KMS-11 (cell line): ENCODE results near the gene PRKAG3.

Source experiments
- H2AFZ ChIP-seq: fragments of 200-600 bp; sonication (generic); 2 replicates; pipeline ENCODE4 v1.6.1; 2016; ENCODE audit warnings: antibody characterized with exemption, mixed run types, low read depth
- H3K27ac ChIP-seq: fragments of 200-600 bp; sonication (generic); 2 replicates; pipeline ENCODE4 v1.6.1; 2016; ENCODE audit warnings: mild to moderate bottlenecking, mixed run types
- H3K27me3 ChIP-seq: fragments of 200-600 bp; sonication (generic); 2 replicates; pipeline ENCODE4 v1.6.1; 2017; ENCODE audit warnings: mild to moderate bottlenecking, low read depth, mixed run types, moderate library complexity; ENCODE audit not compliant: insufficient read depth
- H3K36me3 ChIP-seq: fragments of 200-600 bp; sonication (generic); 2 replicates; pipeline ENCODE4 v1.6.1; 2017; ENCODE audit warnings: mild to moderate bottlenecking, mixed run types; ENCODE audit not compliant: insufficient read depth
- H3K4me1 ChIP-seq: fragments of 200-600 bp; sonication (generic); 2 replicates; pipeline ENCODE4 v1.6.1; 2016; ENCODE audit warnings: mild to moderate bottlenecking, low read depth, mixed run types; ENCODE audit not compliant: poor library complexity, severe bottlenecking
- H3K4me2 ChIP-seq: fragments of 200-600 bp; sonication (generic); 2 replicates; pipeline ENCODE4 v1.7.0; 2016; ENCODE audit warnings: mild to moderate bottlenecking, mixed run types
- H3K4me3 ChIP-seq: fragments of 200-600 bp; sonication (generic); IDR thresholded peaks from 2 replicates; pipeline ENCODE4 v1.6.1; 2017; ENCODE audit warnings: low read depth, low read length, mixed read lengths; ENCODE audit not compliant: insufficient read depth
- H3K79me2 ChIP-seq: fragments of 200-600 bp; sonication (generic); 2 replicates; pipeline ENCODE4 v1.6.1; 2016; ENCODE audit warnings: low read depth, mixed run types; ENCODE audit not compliant: insufficient read depth
- H3K9ac ChIP-seq: fragments of 200-600 bp; sonication (generic); 2 replicates; pipeline ENCODE4 v1.6.1; 2016; ENCODE audit warnings: mild to moderate bottlenecking, mixed run types
- H4K20me1 ChIP-seq: fragments of 200-600 bp; sonication (generic); 2 replicates; pipeline ENCODE4 v1.6.1; 2016; ENCODE audit warnings: mild to moderate bottlenecking, mixed run types; ENCODE audit not compliant: insufficient read depth
- CTCF ChIP-seq: fragments of 200-600 bp; sonication (generic); conservative IDR thresholded peaks from 2 replicates; pipeline ENCODE4 v1.6.1; 2017; ENCODE audit warnings: low read depth, mild to moderate bottlenecking, antibody characterized with exemption, low read length, moderate library complexity, mixed read lengths

Gene PRKAG3

DNA sequence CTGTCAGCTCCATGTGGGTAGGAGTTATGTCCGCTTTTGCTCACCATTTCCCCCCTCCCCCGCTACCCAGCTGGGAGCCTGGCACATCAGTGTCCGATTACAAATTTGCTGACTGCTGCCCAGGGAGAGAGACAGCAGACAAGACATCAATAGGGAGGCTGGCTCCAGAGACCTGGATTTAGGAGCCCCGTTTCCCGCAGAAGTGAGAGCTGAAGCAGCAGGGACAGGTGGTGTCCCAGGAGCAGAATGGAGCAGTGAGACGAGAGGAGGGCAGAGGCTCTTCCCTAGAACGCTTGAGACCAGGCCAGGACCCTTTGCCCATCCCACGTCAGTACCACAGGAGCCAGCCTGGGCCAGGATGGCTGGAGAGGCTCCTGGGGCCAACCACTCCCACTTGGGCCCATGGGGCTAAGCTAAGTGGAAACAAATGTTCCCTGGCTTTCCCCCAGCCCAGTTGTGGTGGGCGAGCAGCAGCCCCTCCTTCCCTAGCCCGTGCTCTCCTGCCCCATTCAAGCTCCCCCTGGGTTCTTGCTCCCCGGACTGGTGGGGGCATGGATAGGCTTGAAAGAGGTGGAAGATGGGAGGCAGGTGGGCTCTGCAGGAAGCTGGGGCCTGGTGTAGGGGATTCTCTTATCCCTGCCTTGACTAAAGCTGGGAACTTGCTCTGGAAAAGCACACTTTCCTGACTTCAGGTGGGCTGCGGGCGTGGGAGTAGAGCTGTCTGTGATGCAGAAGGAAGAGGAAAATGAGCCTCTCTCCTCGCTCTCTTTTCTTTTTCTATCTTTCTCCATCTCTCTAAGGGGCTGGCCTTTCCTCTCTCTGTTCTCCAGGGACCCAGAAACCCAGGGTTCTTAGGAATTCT, 23.9 kb upstream of the PRKAG3 start:
- peaks cover 41% of the 10 kb centered on the region for H3K27me3 ChIP-seq
- H3K36me3 ChIP-seq = no peaks in the 10 kb centered on the region
- no peak overlapping the region for H3K9ac ChIP-seq
- H3K4me2 ChIP-seq = no peak overlapping the region
- no peak overlapping the region for H2AFZ ChIP-seq
- H4K20me1 ChIP-seq = no peaks in the 10 kb centered on the region
- H3K4me1 ChIP-seq = peaks cover 8% of the 10 kb centered on the region
- no peak overlapping the region for H3K4me3 ChIP-seq
- H3K27ac ChIP-seq = no peak overlapping the region
- no peak for TF ChIP-seq CTCF
- no peaks in the 10 kb centered on the region for H3K79me2 ChIP-seq

- H3K4me2 ChIP-seq = no peak overlapping the region
- peaks cover 8% of the 10 kb centered on the region for H3K4me1 ChIP-seq
- H4K20me1 ChIP-seq = no peaks in the 10 kb centered on the region
- H3K27me3 ChIP-seq = peaks cover 34% of the 10 kb centered on the region
- no peak for TF ChIP-seq CTCF
- H3K4me3 ChIP-seq = no peak overlapping the region
- no peak overlapping the region for H3K27ac ChIP-seq
- no peaks in the 10 kb centered on the region for H3K36me3 ChIP-seq
- H2AFZ ChIP-seq = no peak overlapping the region
- H3K79me2 ChIP-seq = no peaks in the 10 kb centered on the region
- H3K9ac ChIP-seq = no peak overlapping the region
These were observed 23.3 kb upstream of the PRKAG3 start for GRCh38 chr2:218854860-218855259.

- H3K36me3 ChIP-seq = no peaks in the 10 kb centered on the region
- H3K4me3 ChIP-seq = no peak overlapping the region
- H3K27ac ChIP-seq = no peak overlapping the region
- H4K20me1 ChIP-seq = no peaks in the 10 kb centered on the region
- peaks cover 8% of the 10 kb centered on the region for H3K4me1 ChIP-seq
- no peak overlapping the region for H3K4me2 ChIP-seq
- H3K27me3 ChIP-seq = peaks cover 28% of the 10 kb centered on the region; the same call in 1 of the 2 replicates
- no peak overlapping the region for H3K9ac ChIP-seq
- H2AFZ ChIP-seq = no peak overlapping the region
- no peak for TF ChIP-seq CTCF
- H3K79me2 ChIP-seq = no peaks in the 10 kb centered on the region
These were observed 22.2 kb upstream of the PRKAG3 start for GRCh38 chr2:218853766-218854165.

GRCh38 chr2:218852911-218853667, 21.5 kb upstream of the PRKAG3 start:
- Histone ChIP-seq H3K4me1 (peaks cover 8% of the 10 kb centered on the region), H3K4me3 (no peak overlapping the region), H3K79me2 (no peaks in the 10 kb centered on the region), H4K20me1 (no peaks in the 10 kb centered on the region), H3K4me2 (no peak overlapping the region; the same call in 1 of the 2 replicates), H2AFZ (no peak overlapping the region), H3K27ac (no peak overlapping the region), H3K27me3 (peaks cover 21% of the 10 kb centered on the region; the same call in 1 of the 2 replicates), H3K36me3 (no peaks in the 10 kb centered on the region), H3K9ac (no peak overlapping the region)
- TF ChIP-seq CTCF = peak; percentile 88
